GM21423 (cell line): ENCODE data around the gene COLQ.
"Not testable (repeated sequence)": the region's sequence is repeated elsewhere in the genome, so short reads cannot be mapped to it uniquely, and the experiment has no call there.

ENCODE experiments used
- ATAC-seq: cut with Tn5 transposase; IDR thresholded peaks from one replicate; pipeline ENCODE4 v1.9.1; 2021; ENCODE audit warnings: mild to moderate bottlenecking, moderate library complexity; ENCODE audit not compliant: unreplicated experiment

The COLQ gene

GRCh38 chr3:15458212-15458780 is 63.2 kb downstream of the COLQ start:
- ATAC-seq: no peak

- ATAC-seq: not testable (repeated sequence)
Observed at GRCh38 chr3:15456915-15457314, 64.6 kb downstream of the COLQ start.

DNA sequence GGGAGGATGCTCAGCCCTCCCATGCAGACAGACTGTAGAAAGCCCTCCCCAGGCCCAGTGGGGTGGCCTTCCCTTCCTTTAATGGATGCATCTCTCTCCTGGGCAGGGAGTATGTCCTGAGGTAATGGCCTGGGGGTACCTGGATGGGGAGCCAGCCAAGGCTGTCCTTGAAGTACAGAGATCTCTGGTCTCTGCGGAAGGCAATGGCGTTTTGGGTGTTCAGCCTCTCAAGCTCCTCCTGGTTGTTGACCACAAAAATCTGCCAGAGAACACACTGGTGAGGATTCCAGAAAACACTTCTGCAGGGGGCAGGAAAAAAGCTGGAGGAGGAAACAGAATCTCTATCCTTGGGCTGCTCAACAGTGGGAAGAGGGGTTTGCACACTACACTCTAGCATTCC is 65.2 kb downstream of the COLQ start:
- ATAC-seq: no peak

GRCh38 chr3:15455756-15456155 is 65.8 kb downstream of the COLQ start:
- no peak for ATAC-seq

DNA sequence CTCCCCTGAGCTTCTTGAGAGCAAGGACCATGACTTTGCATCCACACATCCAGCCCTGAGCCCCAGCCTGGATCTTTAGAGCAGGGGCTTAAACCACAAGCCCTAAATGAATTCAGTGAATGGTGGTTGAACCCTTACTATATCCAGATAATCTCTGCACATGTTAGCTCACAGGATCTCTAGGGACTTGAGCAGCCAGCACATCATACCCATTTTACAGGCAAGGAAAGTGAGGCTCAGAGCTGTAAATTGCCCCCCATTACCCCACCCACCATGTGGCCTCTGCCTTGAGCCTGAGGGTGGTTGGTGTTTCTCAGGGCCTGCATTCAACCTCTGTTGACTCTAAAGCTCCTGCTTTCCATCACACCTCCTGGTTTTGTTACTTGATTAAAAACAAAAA is 66.5 kb downstream of the COLQ start:
- ATAC-seq: no peak

- no peak for ATAC-seq
Observed at GRCh38 chr3:15453991-15454625, 67.4 kb downstream of the COLQ start.

DNA sequence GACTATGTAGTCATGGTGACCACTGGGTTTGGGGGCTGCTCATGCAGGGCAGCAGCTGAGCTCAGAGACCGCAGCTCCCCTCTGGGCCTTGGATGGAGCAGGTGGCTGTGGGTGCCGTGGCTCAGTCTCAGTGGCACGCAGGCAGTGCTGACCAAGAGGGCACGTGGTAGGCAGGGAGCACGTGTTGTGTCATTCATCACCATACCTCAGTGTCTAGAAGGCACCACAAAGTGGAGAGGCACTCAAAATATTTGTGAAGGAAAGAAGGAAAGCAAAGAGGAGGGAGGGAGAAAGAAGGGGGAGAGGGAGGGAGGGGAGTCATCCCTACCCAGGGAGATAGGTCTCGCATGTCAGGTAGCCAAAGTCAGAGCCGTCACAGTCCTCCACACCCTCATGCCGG is 68.0 kb downstream of the COLQ start:
- ATAC-seq: no peak

DNA sequence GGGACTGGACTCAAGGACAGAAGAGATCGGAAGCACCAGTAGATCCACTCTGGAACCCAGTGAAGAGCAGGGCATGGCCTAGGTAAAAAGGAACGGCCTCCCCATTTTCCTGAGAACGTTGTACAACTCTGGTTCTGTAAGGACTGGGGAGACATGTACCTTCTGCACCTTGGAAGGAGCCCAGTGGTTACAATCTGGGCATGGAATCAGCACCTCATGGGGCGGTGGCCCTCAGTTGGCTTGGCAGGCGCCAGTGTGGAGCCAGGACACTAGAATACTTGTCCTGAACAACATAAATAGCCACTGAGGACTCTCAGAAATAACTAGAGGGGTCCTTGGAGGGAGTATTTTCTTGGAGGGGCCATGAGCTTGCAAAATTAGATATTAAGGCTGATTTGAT is 68.5 kb downstream of the COLQ start:
- ATAC-seq: no peak

- ATAC-seq: no peak
Observed at GRCh38 chr3:15452156-15452555, 69.3 kb downstream of the COLQ start.

DNA sequence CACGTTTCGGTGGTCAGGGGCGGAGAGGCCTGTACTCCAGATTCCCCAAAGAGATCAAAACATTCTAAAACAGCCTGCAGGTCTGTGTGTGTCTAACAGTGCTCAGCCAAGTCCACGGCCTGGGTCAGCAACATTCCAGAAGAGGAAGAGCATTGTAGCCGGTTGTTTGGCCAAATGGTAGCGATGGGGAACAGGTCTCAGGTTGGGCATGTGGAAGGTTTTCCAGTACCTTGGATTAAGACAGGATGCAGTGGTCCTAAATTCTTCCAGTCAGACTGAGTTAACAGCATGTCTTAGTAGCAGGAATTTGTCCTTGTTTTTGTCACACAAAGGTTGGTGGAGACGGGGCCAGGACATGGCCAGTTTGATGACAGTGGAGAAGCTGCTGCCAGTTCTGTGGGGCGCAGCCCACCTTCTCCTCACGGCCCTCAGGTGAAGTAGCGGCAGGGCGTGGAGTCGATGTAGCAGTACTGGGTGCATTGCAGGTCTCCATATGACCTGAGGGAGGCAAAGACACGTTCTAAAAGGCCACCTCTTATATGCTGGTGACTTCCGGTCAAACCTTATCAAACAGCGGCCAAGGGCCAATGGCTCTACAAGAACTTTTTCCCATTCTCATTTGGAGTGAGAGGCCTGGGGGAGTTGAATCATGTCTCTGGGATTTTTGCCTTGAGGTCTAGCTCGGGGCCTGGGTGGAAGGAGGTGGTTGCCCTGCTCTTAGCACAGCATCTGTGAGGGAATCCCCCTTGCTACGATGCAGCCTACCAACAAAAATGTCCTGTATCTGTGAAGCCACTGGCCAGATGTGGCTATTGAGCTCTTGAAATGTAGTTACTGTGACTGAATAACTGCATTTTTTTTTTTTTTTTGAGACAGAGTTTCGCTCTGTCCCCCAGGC is 70.0 kb downstream of the COLQ start:
- ATAC-seq: no peak

DNA sequence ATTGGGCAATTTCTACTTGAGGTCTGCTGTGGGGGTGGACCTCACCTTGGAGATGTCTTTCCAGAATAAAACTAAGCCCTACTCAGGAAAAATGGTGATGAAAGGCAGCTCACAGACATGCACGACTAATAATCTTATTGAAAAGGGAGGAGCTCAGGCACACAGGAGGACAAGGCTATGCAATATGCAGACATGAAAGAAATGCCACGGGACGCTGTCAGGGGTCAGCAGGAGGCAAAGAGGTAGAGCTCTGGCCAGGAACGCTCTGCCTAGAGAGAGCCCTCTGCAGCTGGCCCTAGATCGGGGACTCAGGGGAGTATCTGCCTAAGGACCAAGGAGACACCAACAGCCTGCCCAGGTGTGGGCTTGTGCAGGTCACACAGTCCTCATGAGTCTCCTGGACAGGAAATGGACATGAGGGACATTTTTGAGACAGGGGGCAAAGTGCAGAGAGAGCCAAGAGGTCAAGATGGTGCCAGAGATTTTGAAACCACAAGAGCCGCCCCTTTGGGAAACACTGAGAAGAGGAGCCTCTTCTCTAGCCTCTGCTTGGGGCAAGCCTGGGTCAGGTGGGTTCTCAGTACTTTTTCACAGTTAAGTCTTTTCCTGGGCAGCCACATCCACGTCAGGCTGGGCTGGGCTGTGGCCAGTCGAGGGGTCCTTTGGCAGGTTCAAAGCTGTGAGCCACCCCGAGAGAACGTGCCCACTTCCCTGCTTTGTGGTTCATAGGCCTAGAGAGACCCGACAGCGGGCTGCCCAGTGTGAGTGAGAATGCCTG is 70.9 kb downstream of the COLQ start:
- ATAC-seq: no peak

- ATAC-seq: no peak
Observed at GRCh38 chr3:15449489-15450224, 71.8 kb downstream of the COLQ start.

DNA sequence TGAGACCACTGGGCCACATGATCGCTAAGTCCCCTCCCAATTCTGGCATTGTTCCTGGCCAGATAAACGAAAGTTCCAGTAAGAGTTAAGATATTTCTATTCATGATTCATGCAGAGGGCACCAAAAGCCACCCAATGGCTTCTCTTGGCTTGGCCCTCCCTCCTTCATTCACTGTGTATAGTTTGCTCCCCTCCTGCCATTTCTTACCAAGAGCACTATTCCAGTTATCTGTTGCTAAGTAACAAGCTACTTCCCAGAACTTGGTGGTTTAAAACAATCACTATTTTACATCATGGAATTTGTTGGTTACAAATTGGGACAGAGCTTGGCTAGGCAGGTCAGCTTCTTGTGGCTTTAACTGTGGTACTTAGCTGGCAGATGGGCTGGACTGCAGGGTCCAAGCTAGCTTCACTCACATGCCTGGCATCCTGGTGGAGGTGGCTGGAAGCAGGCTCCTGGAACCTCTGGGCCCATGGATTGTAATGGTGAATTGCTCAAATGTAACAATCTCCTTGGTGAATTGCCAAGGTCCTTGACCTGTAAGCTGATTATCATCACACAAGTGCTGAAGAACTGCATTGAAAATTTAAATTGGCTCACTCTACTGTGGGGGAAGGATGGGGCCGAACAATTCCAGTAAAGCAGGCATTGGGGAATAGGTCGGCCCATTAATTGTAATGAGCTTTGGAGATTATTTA is 77.5 kb downstream of the COLQ start:
- ATAC-seq: no peak

- ATAC-seq: no peak
Observed at GRCh38 chr3:15440891-15441290, 80.6 kb downstream of the COLQ start.

DNA sequence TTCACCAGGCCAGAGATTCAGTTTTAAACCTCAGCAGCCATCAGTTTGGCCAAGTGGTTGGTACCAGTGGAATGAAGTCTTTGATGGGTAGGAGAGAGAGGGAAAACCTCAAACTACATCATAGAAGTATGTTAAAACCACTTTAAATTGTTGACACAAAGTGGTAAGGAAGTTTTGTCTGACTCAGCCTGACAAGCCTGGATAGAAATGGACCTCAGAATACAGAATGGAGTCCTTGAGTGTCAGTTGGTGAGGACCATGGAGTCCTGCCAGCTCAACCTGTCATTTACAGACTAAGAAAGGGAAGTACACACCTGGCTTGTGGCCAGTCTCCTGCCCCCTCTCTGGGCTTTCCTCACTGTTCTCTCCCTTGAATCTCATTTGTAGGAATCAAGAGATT is 82.0 kb downstream of the COLQ start:
- ATAC-seq: no peak

- ATAC-seq: no peak
Observed at GRCh38 chr3:15438983-15439382, 82.5 kb downstream of the COLQ start.

DNA sequence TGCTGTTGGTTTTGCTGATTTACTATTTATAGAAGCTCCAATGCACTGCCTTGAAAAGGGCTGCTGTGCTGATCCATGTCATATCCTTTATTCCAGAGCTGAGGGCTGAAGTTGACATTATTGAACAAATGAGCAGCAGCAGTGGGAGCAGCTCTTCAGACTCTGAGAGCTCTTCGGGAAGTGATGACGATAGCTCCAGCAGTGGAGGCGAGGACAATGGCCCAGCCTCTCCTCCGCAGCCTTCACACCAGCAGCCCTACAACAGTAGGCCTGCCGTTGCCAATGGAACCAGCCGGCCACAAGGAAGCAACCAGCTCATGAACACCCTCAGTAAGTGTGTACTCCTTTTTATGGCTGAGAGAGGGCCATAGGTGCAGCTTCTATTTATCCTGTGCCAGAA is 85.3 kb downstream of the COLQ start:
- no peak for ATAC-seq

DNA sequence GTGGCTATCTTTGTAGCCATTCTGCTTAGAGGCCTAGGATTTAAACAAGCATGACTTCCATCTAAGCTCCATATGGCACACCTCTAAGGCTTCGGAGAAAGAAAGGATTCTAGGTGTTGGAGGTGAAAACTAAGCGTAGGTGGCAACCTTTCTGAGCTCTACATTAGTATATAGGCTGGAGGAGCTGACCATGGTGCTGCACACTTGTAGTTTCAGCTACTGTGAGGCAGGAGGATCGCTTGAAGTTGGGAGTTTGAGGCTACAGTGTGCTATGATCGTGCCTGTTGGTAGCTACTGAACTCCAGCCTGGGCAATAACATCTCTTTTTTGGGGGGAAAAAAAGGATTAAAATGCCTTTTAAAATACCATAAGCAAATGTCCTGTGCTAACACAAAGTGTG is 86.8 kb downstream of the COLQ start:
- ATAC-seq: no peak

DNA sequence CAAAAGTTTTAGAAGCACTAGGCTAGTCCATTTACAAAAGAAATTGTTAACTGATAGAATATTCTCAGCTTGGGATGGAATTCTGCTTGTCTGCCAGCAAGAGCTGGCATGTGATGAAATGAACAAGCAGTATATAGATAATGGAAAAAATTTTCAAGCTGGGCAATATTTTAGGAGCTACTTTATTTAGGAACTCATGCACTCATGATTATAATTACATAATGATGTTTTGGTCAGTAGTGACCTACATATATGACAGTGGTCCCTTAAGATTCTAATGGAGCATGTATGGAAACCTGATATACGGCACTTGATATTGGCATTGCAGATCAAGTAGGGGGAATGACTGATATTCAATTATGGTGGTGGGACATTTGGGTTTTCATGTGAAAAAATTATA is 88.0 kb downstream of the COLQ start:
- ATAC-seq: no peak

DNA sequence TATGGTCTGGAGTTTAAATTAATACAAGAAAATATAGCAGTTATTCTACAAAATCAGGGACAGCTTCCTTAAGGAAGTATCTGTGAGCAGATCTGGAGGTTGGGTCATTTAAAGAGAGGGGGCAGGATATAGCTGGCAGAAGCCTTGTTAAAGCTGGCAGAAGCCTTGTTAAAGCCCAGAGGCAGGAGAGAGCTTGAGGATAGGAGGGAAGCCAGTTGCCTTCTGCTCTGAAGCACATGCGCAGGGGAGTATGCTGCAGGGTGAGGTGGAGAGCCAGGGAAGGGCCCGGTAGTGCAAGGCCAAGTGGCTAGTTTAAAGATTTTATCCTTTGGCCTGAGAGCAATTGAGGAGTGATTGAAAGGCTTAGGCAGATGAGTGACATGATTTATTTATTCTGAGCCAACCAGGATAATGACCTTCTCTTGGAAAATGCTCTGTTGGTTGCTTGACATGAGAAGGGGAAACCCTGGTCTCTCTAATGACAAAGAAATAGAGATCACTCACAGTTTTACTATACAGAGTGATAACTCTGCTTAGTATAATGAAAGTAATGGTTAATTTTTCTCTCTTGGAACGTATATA is 90.2 kb downstream of the COLQ start:
- no peak for ATAC-seq
